Hepatocyte (in vitro differentiated cells): ENCODE measurements around the gene HS3ST3B1. TPM values are rescaled to one million over a fixed set of nuclear protein-coding genes. Genes with fewer than 3 reads are reported as not detected.

Source experiments
- DNase-seq: peaks from one replicate; pipeline ENCODE4 v3.0.0-alpha.2; 2016; ENCODE audit warnings: low spot score
- H2AFZ ChIP-seq: fragments of 200-600 bp; sonication (generic); 2 replicates; pipeline ENCODE4 v1.6.0; 2016; ENCODE audit warnings: antibody characterized with exemption, mild to moderate bottlenecking
- H3K27ac ChIP-seq: fragments of 200-600 bp; sonication (generic); 2 replicates; pipeline ENCODE4 v1.5.1; 2016; ENCODE audit warnings: mild to moderate bottlenecking
- H3K27me3 ChIP-seq: fragments of 200-600 bp; sonication (generic); 2 replicates; pipeline ENCODE4 v1.6.1; 2016
- H3K36me3 ChIP-seq: fragments of 200-600 bp; sonication (generic); replicated peaks from 2 replicates; pipeline ENCODE4 v1.5.1; 2016; ENCODE audit warnings: low read depth; ENCODE audit not compliant: insufficient read depth
- H3K4me1 ChIP-seq: fragments of 200-600 bp; sonication (generic); 2 replicates; pipeline ENCODE4 v1.5.1; 2016; ENCODE audit warnings: mild to moderate bottlenecking, moderate library complexity; ENCODE audit not compliant: insufficient read depth
- H3K4me2 ChIP-seq: fragments of 200-600 bp; sonication (generic); 2 replicates; pipeline ENCODE4 v1.6.0; 2016
- H3K4me3 ChIP-seq: fragments of 200-600 bp; sonication (generic); 2 replicates; pipeline ENCODE4 v1.5.1; 2016; ENCODE audit warnings: mild to moderate bottlenecking
- H3K79me2 ChIP-seq: fragments of 200-600 bp; sonication (generic); 2 replicates; pipeline ENCODE4 v1.6.0; 2017; ENCODE audit warnings: mild to moderate bottlenecking
- H3K9me2 ChIP-seq: fragments of 200-600 bp; sonication (generic); replicated peaks from 2 replicates; pipeline ENCODE4 v1.6.0; 2017; ENCODE audit warnings: mild to moderate bottlenecking; ENCODE audit not compliant: insufficient read depth
- H3K9me3 ChIP-seq: fragments of 200-600 bp; sonication (generic); 2 replicates; pipeline ENCODE4 v1.5.1; 2016; ENCODE audit warnings: low read depth, mild to moderate bottlenecking
- H4K20me1 ChIP-seq: fragments of 200-600 bp; sonication (generic); 2 replicates; pipeline ENCODE4 v1.6.0; 2016; ENCODE audit warnings: mild to moderate bottlenecking; ENCODE audit not compliant: insufficient read depth, poor library complexity, severe bottlenecking
- EZH2 ChIP-seq: fragments of 200-600 bp; sonication (generic); IDR thresholded peaks from 2 replicates; pipeline ENCODE4 v1.6.1; 2016; ENCODE audit warnings: antibody characterized with exemption, mild to moderate bottlenecking, borderline replicate concordance
- EZH2phosphoT487 ChIP-seq: fragments of 200-600 bp; sonication (generic); IDR thresholded peaks from one replicate; pipeline ENCODE4 v1.6.1; 2018; ENCODE audit warnings: antibody characterized with exemption, mild to moderate bottlenecking, low read depth, moderate library complexity; ENCODE audit not compliant: unreplicated experiment, severe bottlenecking
- WGBS: methylation state at CpG from one replicate; pipeline ENCODE4 v1.1.6; 2016; ENCODE audit warnings: low lambda C conversion rate; ENCODE audit errors: missing lambda C conversion rate; 5-methylcytosine and 5-hydroxymethylcytosine counted together
- polyA plus RNA-seq: library from polyadenylated mRNA; unstranded; fragments of >200 nt; fragmentation: Nextera tagmentation; extraction: Ambion mirVana; gene quantifications from 2 replicates; pipeline ENCODE4 v1.2.1, GENCODE V29; 2016
- total RNA-seq: library from RNA; depleted of rRNA; stranded (reverse); fragments of >200 nt; gene quantifications from 2 replicates; pipeline ENCODE4 v1.2.3, GENCODE V29; 2014
- TF ChIP-seq, protein P1 (sequence below): fragments of 200-600 bp; sonication (generic); IDR thresholded peaks from 2 replicates; pipeline ENCODE4 v1.5.1; 2016; ENCODE audit warnings: antibody characterized with exemption, mild to moderate bottlenecking; ENCODE audit not compliant: poor library complexity

Gene HS3ST3B1
- total and polyA plus RNA-seq, 2 experiments from 2014 or later, result 3.7 to 5.8 TPM

DNA sequence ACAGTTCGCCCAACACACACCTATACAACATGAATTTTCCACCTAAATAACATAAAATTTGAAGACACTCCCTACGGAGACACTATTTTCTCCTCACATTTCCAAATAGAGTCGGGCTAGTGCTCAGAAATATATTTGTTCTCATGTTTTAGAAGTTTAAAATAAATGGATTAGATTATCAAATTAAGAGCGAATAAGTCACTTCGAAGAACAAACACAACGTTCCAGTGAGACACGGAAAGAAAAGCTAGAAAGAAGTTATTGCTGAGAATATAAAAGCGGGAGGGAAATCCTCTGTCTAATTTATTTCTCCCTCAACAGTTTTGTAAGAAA, 2.0 kb upstream of the HS3ST3B1 start:
- Histone ChIP-seq H3K4me2 (peak overlapping the region; percentile 81), H3K9me3 (no peaks in the 10 kb centered on the region), H3K79me2 (peaks cover 8% of the 10 kb centered on the region), H4K20me1 (no peaks in the 10 kb centered on the region), H3K4me1 (peaks cover 34% of the 10 kb centered on the region), H3K27ac (no peak overlapping the region), H3K27me3 (peaks cover 69% of the 10 kb centered on the region), H3K9me2 (no peaks in the 10 kb centered on the region), H2AFZ (no peak overlapping the region), H3K36me3 (no peaks in the 10 kb centered on the region), H3K4me3 (peak overlapping the region; percentile 36)
- TF ChIP-seq, protein P1, sequence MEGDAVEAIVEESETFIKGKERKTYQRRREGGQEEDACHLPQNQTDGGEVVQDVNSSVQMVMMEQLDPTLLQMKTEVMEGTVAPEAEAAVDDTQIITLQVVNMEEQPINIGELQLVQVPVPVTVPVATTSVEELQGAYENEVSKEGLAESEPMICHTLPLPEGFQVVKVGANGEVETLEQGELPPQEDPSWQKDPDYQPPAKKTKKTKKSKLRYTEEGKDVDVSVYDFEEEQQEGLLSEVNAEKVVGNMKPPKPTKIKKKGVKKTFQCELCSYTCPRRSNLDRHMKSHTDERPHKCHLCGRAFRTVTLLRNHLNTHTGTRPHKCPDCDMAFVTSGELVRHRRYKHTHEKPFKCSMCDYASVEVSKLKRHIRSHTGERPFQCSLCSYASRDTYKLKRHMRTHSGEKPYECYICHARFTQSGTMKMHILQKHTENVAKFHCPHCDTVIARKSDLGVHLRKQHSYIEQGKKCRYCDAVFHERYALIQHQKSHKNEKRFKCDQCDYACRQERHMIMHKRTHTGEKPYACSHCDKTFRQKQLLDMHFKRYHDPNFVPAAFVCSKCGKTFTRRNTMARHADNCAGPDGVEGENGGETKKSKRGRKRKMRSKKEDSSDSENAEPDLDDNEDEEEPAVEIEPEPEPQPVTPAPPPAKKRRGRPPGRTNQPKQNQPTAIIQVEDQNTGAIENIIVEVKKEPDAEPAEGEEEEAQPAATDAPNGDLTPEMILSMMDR, result no peak
- TF ChIP-seq EZH2, result peak; percentile 88
- no peak for DNase-seq
- WGBS, result 15% methylated on average over 8 of the region's 8 CpGs

DNA sequence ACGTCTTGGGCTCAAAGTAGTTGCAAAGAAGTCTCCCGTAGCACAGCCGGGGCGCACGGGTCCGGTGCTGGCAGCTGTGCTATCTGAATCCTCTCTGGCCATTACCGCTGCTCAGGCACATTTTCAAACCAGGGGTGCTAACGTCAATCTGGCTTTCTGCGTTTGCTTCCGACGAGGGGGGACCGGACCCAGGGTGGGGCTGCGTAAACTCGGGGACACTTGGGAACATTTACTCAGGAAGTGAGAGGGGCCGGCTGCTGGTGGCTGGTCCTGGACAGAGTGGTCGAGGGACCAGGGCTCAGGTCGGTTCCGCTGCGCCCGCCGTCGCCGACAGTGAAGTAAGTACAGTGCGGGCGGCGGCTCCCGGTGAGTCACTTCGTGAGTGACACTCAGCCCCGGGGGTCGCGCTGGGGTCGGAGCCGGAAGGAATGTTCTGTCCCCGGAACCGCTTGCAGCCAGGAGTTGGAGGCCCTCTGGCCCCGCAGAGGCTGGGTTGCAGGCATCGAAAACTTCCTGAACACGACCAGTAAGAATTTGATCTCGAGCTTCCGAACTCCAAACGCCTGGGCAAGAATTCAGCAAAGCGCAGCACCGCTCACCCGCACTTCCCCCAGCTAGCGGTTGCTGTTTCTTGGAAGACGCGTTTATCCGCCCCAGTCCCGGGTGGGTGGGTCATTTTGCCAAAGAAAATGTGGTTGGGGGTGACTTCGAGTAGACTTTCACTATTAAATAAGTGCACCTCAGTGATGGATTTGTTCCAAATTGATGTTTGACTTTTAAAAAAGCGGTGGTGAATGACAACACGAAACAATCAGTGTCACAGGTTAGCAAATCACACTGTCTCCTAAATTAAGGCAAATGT, 1.4 kb upstream of the HS3ST3B1 start:
- no peaks in the 10 kb centered on the region for H3K36me3 ChIP-seq

DNA sequence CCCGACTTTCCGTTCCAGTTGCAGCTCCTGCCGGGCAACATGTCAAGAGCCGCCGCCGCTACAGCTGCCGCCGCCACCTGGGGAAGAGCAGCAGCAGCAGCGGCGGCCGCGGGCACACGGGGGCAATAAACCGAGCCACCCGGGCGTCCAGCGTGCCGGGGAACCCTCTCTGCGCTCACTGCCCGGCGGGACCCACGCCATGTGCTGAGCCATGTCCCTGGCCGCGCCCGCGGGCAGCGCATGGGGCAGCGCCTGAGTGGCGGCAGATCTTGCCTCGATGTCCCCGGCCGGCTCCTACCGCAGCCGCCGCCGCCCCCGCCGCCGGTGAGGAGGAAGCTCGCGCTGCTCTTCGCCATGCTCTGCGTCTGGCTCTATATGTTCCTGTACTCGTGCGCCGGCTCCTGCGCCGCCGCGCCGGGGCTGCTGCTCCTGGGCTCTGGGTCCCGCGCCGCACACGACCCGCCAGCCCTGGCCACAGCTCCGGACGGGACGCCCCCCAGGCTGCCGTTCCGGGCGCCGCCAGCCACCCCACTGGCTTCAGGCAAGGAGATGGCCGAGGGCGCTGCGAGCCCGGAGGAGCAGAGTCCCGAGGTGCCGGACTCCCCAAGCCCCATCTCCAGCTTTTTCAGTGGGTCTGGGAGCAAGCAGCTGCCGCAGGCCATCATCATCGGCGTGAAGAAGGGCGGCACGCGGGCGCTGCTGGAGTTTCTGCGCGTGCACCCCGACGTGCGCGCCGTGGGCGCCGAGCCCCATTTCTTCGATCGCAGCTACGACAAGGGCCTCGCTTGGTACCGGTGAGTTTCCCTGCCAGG, 604 bp downstream of the HS3ST3B1 start:
- peaks cover 70% of the 10 kb centered on the region for H3K27me3 ChIP-seq
- H3K9me3 ChIP-seq, result no peaks in the 10 kb centered on the region
- H3K9me2 ChIP-seq, result no peaks in the 10 kb centered on the region
- H3K36me3 ChIP-seq, result no peaks in the 10 kb centered on the region
- peaks cover 8% of the 10 kb centered on the region for H3K79me2 ChIP-seq
- peaks cover 34% of the 10 kb centered on the region for H3K4me1 ChIP-seq
- TF ChIP-seq, protein P1, result peak; percentile 41
- TF ChIP-seq EZH2 (no peak), EZH2phosphoT487 (no peak)
- peak overlapping the region; percentile 56 for H3K4me3 ChIP-seq
- peak; percentile 50 for DNase-seq
- peak overlapping the region; percentile 14 for H3K27ac ChIP-seq
- WGBS, result under 1% methylated on average over 65 of the region's 90 CpGs
- peak overlapping the region; percentile 95 for H3K4me2 ChIP-seq
- no peaks in the 10 kb centered on the region for H4K20me1 ChIP-seq
- peak overlapping the region; percentile 58 for H2AFZ ChIP-seq

More for the DNA sequence above, 1.4 kb upstream of the HS3ST3B1 start:
- peaks cover 8% of the 10 kb centered on the region for H3K79me2 ChIP-seq
- no peak for TF ChIP-seq EZH2phosphoT487
- peak; percentile 68 for TF ChIP-seq EZH2
- H3K9me2 ChIP-seq, result no peaks in the 10 kb centered on the region
- H3K4me1 ChIP-seq, result peaks cover 34% of the 10 kb centered on the region
- WGBS, result 2% methylated on average over 52 of the region's 52 CpGs
- H4K20me1 ChIP-seq, result no peaks in the 10 kb centered on the region
- peak overlapping the region; percentile 28 for H2AFZ ChIP-seq
- no peak overlapping the region for H3K27ac ChIP-seq
- peaks cover 71% of the 10 kb centered on the region for H3K27me3 ChIP-seq
- peak overlapping the region; percentile 36 for H3K4me3 ChIP-seq
- peak overlapping the region; percentile 81 for H3K4me2 ChIP-seq
- no peaks in the 10 kb centered on the region for H3K9me3 ChIP-seq
- peak; percentile 61 for DNase-seq

DNA sequence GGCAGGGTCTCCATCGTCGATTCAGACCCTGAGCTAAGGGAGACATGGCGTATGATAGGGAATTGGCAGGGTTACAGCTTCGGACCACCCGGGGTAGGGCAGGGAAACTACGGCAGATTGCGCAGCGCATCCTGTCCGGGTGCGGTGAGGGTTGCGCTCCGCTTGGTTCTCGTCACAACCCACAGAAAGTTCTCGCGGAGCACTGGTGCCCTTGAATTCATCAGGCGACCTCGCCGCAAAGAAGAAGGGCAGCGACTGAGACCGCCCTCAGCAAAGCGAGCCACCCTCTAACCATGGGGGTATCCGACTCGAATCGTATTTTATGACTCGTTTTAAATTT, 1.2 kb downstream of the HS3ST3B1 start:
- Histone ChIP-seq H3K4me1 (peaks cover 34% of the 10 kb centered on the region), H4K20me1 (no peaks in the 10 kb centered on the region), H3K9me3 (no peaks in the 10 kb centered on the region), H3K36me3 (no peaks in the 10 kb centered on the region), H3K4me2 (peak overlapping the region; percentile 95), H3K27me3 (peaks cover 70% of the 10 kb centered on the region), H3K4me3 (peak overlapping the region; percentile 56), H3K9me2 (no peaks in the 10 kb centered on the region), H3K27ac (peak overlapping the region; percentile 1), H2AFZ (peak overlapping the region; percentile 58), H3K79me2 (peaks cover 8% of the 10 kb centered on the region)
- under 1% methylated on average over 25 of the region's 25 CpGs for WGBS
- DNase-seq, result peak; percentile 47
- TF ChIP-seq EZH2phosphoT487 (no peak), EZH2 (no peak)
- TF ChIP-seq, protein P1, result no peak
